Heart right ventricle (tissue), 16 donors: ENCODE data around the gene TMED5. TPM values are rescaled to one million over a fixed set of nuclear protein-coding genes. Genes with fewer than 3 reads are reported as not detected.

ENCODE experiments used
- ATAC-seq, 8 donors: fragments of 200-7000 bp; cut with Tn5 transposase; one replicate each; pipeline ENCODE4 v1.9.1; 2020; ENCODE audit warnings: mild to moderate bottlenecking in 8 of 8, moderate library complexity in 8 of 8, moderate number of reproducible peaks in 1 of 8
- DNase-seq, 2 donors: peaks; one replicate each; pipeline ENCODE4 v3.0.0-alpha.2; 2020
- H3K27ac ChIP-seq, 10 donors: fragments of 200-600 bp; sonication (generic) in 2 of 10; one replicate each; pipeline versions ENCODE4 v1.5.0 to v1.8.0; 2020 to 2022; ENCODE audit warnings: mild to moderate bottlenecking in 3 of 10
- H3K27me3 ChIP-seq, 7 donors: fragments of 200-600 bp; one replicate each; pipeline ENCODE4 v1.8.0; 2021 to 2022; ENCODE audit warnings: mild to moderate bottlenecking in 2 of 7
- H3K36me3 ChIP-seq, 9 donors: fragments of 200-600 bp; sonication (generic) in 1 of 9; one replicate each; pipeline versions ENCODE4 v1.5.0 to v1.8.0; 2020 to 2022; ENCODE audit warnings: mild to moderate bottlenecking in 2 of 9
- H3K4me1 ChIP-seq, 9 donors: fragments of 200-600 bp; sonication (generic) in 1 of 9; one replicate each; pipeline versions ENCODE4 v1.5.0 to v1.8.0; 2020 to 2022; ENCODE audit warnings: mild to moderate bottlenecking in 4 of 9
- H3K4me3 ChIP-seq, 10 donors: fragments of 200-600 bp; sonication (generic) in 2 of 10; one replicate each; pipeline versions ENCODE4 v1.5.0 to v1.8.0; 2020 to 2022; ENCODE audit warnings: mild to moderate bottlenecking in 7 of 10, moderate library complexity in 2 of 10
- H3K9me3 ChIP-seq, 11 donors: fragments of 200-600 bp in 10 of 11; sonication (generic) in 2 of 11; one replicate each; pipeline versions ENCODE4 v1.5.0 to v1.8.0; 2013 to 2022; ENCODE audit warnings: mild to moderate bottlenecking in 2 of 11, control low read depth in 1 of 11, moderate library complexity in 1 of 11
- CTCF ChIP-seq, 9 donors: fragments of 200-600 bp; sonication (generic) in 2 of 9; IDR thresholded peaks; one replicate each; pipeline versions ENCODE4 v1.5.0 to v1.8.0; 2021 to 2022; ENCODE audit warnings: antibody characterized with exemption in 9 of 9, mild to moderate bottlenecking in 5 of 9, moderate library complexity in 1 of 9
- WGBS, 2 donors: extraction: QIAGEN DNeasy Blood & Tissue Kit; methylation state at CpG; one replicate each; pipeline ENCODE4 v1.1.7; 2013; ENCODE audit warnings: inconsistent platforms in 1 of 2; 5-methylcytosine and 5-hydroxymethylcytosine counted together
- intact Hi-C, 10 donors: fragments of 100-400 bp; cut with DNase I; formaldehyde crosslinking; loops; one replicate each; pipeline versions ENCODE4 v1.11.1 to v1.14.2; 2022
- polyA plus RNA-seq, 2 donors: library from polyadenylated mRNA; stranded (reverse); fragments of 200-250 nt; gene quantifications; one replicate each; pipeline ENCODE4 v1.2.3, GENCODE V29; 2013
- total RNA-seq, 10 donors: library from RNA; stranded (reverse); fragmentation: NEBNext Ultra II Directional in 3 of 10; extraction: Animal tissue kit (Norgen Biotek cat#: 25700) in 3 of 10; gene quantifications; one replicate each; pipeline versions ENCODE4 v1.2.1 to v1.2.4, GENCODE V29; 2021 to 2023
- donor health status: Arrhythmogenic right ventricular cardiomyopathy.
- donor health status: ischemic (EF 13 %, LVEDD 7.1; RV severe dilation, severe dysfunction).
- donor health status: healthy with polysubstance abuse.
- donor health status: DM: no; HTN: yes; CAD: no.
- donor health status: DM: no; HTN: no; CAD: no.
- donor health status: ischemic (EF 25% LVEDD 6.9; RV normal size, moderate dysfunction).
- donor health status: ischemic (EF 25% LVEDD 5.7; RV mildly dilated, moderate dysfunction).
- donor health status: healthy.
- donor health status: DM: yes; HTN: yes; CAD: no.
- donor health status: Ischemic cardiomyopathy.
- donor health status: ischemic (EF 35%, LVEDD 5.7; RV mildly dilated, moderate dysfunction).
- donor health status: nonischemic (EF 11% LVEDD 7.7; RV severe dilation, severe dysfunction).
- donor health status: DM: yes; HTN: yes; CAD: no.
- donor health status: PGD.
- donor health status: ischemic (EF 29% LVEDD 5.4; RV normal size, mild dysfunction).
- donor health status: nonischemic (EF 23%, LVEDD 6.1; RV moderate dilation, normal function).

The TMED5 gene
- total and polyA plus RNA-seq, 12 donors = 8.4 to 82.4 (median 38.4) TPM

- no peak overlapping the region for H3K4me3 ChIP-seq
- WGBS, 2 donors = 92 to 96% methylated on average over 3 of the region's 3 CpGs
Observed at GRCh38 chr1:93113127-93113526, 67.1 kb downstream of the TMED5 start.

GRCh38 chr1:93111561-93111960, 68.7 kb downstream of the TMED5 start:
- H3K27me3 ChIP-seq = no peaks in the 10 kb centered on the region
- no peak for DNase-seq
- peaks cover 0 to 20% (median 7%) of the 10 kb centered on the region in 11 donors for H3K9me3 ChIP-seq
- H3K4me1 ChIP-seq = peaks cover 0 to 27% (median 15%) of the 10 kb centered on the region in 9 donors
- peak in 2 of 8 donors; percentile 8 to 19 for ATAC-seq
- TF ChIP-seq CTCF (IDR thresholded peaks at IDR 0.05) = no peak
- H3K4me3 ChIP-seq = no peak overlapping the region
- H3K36me3 ChIP-seq = peaks cover 0 to 59% (median 13%) of the 10 kb centered on the region in 9 donors
- intact Hi-C loops = no loop called here
- peak overlapping the region in 3 of 10 donors; percentile 4 to 47 (median 10) for H3K27ac ChIP-seq

More at GRCh38 chr1:93113127-93113526, 67.1 kb downstream of the TMED5 start:
- H3K36me3 ChIP-seq = peaks cover 0 to 59% (median 13%) of the 10 kb centered on the region in 9 donors
- no peak for TF ChIP-seq CTCF (IDR thresholded peaks at IDR 0.05)
- no peak overlapping the region for H3K27ac ChIP-seq
- H3K27me3 ChIP-seq = no peaks in the 10 kb centered on the region
- H3K9me3 ChIP-seq = peaks cover 0 to 7% (median 0%) of the 10 kb centered on the region in 11 donors
- DNase-seq (no peak), ATAC-seq (no peak)
- peaks cover 0 to 27% (median 15%) of the 10 kb centered on the region in 9 donors for H3K4me1 ChIP-seq
- intact Hi-C loops = no loop called here

GRCh38 chr1:93111065-93111464, 69.1 kb downstream of the TMED5 start:
- ATAC-seq (peak in 3 of 8 donors; percentile 30 to 65 (median 45)), DNase-seq (no peak)
- no peaks in the 10 kb centered on the region for H3K27me3 ChIP-seq
- WGBS, 2 donors = 74 to 82% methylated on average over 1 of the region's 1 CpG
- peaks cover 0 to 58% (median 10%) of the 10 kb centered on the region in 9 donors for H3K36me3 ChIP-seq
- intact Hi-C loops = no loop called here
- no peak for TF ChIP-seq CTCF (IDR thresholded peaks at IDR 0.05)
- peak overlapping the region in 3 of 10 donors; percentile 4 to 47 (median 10) for H3K27ac ChIP-seq
- H3K4me1 ChIP-seq = peaks cover 0 to 27% (median 15%) of the 10 kb centered on the region in 9 donors
- peaks cover 0 to 21% (median 7%) of the 10 kb centered on the region in 11 donors for H3K9me3 ChIP-seq
- H3K4me3 ChIP-seq = no peak overlapping the region

- TF ChIP-seq CTCF (IDR thresholded peaks at IDR 0.05) = no peak
- ATAC-seq = no peak
- Histone ChIP-seq H3K27me3 (no peaks in the 10 kb centered on the region), H3K9me3 (peaks cover 0 to 21% (median 7%) of the 10 kb centered on the region in 11 donors), H3K4me3 (no peak overlapping the region), H3K27ac (no peak overlapping the region), H3K4me1 (peaks cover 0 to 27% (median 15%) of the 10 kb centered on the region in 9 donors), H3K36me3 (peaks cover 0 to 56% (median 2%) of the 10 kb centered on the region in 9 donors)
- DNase-seq = no peak
- intact Hi-C loops = no loop called here
- WGBS, 2 donors = 95 to 100% methylated on average over 2 of the region's 2 CpGs
Observed at GRCh38 chr1:93109578-93109977, 70.6 kb downstream of the TMED5 start.
